SK-N-SH (cell line): ENCODE measurements around the gene LMF1. TPM values are rescaled to one million over a fixed set of nuclear protein-coding genes. Genes with fewer than 3 reads are reported as not detected.

Source experiments
- CTCF ChIA-PET: fragments of 300-600, 350-600 bp; formaldehyde crosslinking; extraction: SDS; loops from one replicate; lab custom pipeline; 2021; lab: Yijun Ruan, JAX
- POLR2A ChIA-PET: fragments of 350-600 bp; sonication (Branson Sonifier 250); formaldehyde crosslinking; extraction: SDS; loops from one replicate; lab custom pipeline; 2020; ENCODE audit warnings: antibody characterized with exemption, inconsistent platforms; lab: Yijun Ruan, JAX
- DNase-seq: peaks from one replicate; pipeline ENCODE4 v3.0.0; 2012
- H2AFZ ChIP-seq: fragments of 200-600 bp; sonication (generic); 2 replicates; pipeline ENCODE4 v1.8.1; 2016; ENCODE audit warnings: antibody characterized with exemption, mild to moderate bottlenecking, low read depth
- H3F3A ChIP-seq: fragments of 200-600 bp; sonication (generic); replicated peaks from 2 replicates; pipeline ENCODE3; 2016; ENCODE audit warnings: antibody characterized with exemption, mild to moderate bottlenecking; ENCODE audit not compliant: insufficient read depth
- H3K27ac ChIP-seq, 2 experiments: fragments of 200-500 bp in 1 of 2; fragments of 200-600 bp in 1 of 2; sonication (Bioruptor generic) in 1 of 2; sonication (generic), shearing (Covaris generic) in 1 of 2; 2 replicates each; pipeline versions ENCODE4 v1.5.1 to v1.6.1; 2014 to 2016; ENCODE audit warnings: low read depth in 2 of 2, inconsistent platforms in 1 of 2, low read length in 1 of 2, mild to moderate bottlenecking in 1 of 2, mixed read lengths in 1 of 2
- H3K27me3 ChIP-seq: fragments of 200-600 bp; sonication (generic), shearing (Covaris generic); 2 replicates; pipeline ENCODE4 v1.6.1; 2016; ENCODE audit warnings: mixed run types; ENCODE audit not compliant: insufficient read depth
- H3K36me3 ChIP-seq, 2 experiments: fragments of 200-500 bp in 1 of 2; fragments of 200-600 bp in 1 of 2; sonication (Bioruptor generic) in 1 of 2; sonication (generic) in 1 of 2; replicated peaks in 1 of 2; 2 replicates each; pipeline versions ENCODE3 to v1.5.1; 2014 to 2016; ENCODE audit warnings: low read length in 1 of 2, mild to moderate bottlenecking in 1 of 2; ENCODE audit not compliant: insufficient read depth in 2 of 2, control insufficient read depth in 1 of 2
- H3K4me1 ChIP-seq, 2 experiments: fragments of 200-500 bp in 1 of 2; fragments of 200-600 bp in 1 of 2; sonication (Bioruptor generic) in 1 of 2; sonication (generic), shearing (Covaris generic) in 1 of 2; 2 replicates each; pipeline versions ENCODE4 v1.5.1 to v1.6.1; 2014 to 2016; ENCODE audit warnings: low read depth in 1 of 2, low read length in 1 of 2, mixed run types in 1 of 2; ENCODE audit not compliant: insufficient read depth in 2 of 2, control insufficient read depth in 1 of 2
- H3K4me2 ChIP-seq: fragments of 200-600 bp; sonication (generic), shearing (Covaris generic); 2 replicates; pipeline ENCODE4 v1.6.1; 2017; ENCODE audit warnings: mixed run types
- H3K4me3 ChIP-seq, 2 experiments: fragments of 200-500 bp in 1 of 2; fragments of 200-600 bp in 1 of 2; sonication (Bioruptor generic) in 1 of 2; sonication (generic), shearing (Covaris generic) in 1 of 2; 2 replicates each; pipeline versions ENCODE4 v1.5.1 to v1.8.1; 2014 to 2016; ENCODE audit warnings: low read depth in 2 of 2, inconsistent platforms in 1 of 2, low read length in 1 of 2, mild to moderate bottlenecking in 1 of 2, mixed read lengths in 1 of 2, moderate library complexity in 1 of 2
- H3K79me2 ChIP-seq: fragments of 200-600 bp; sonication (generic); 2 replicates; pipeline ENCODE4 v1.8.1; 2017; ENCODE audit warnings: mild to moderate bottlenecking; ENCODE audit not compliant: insufficient read depth
- H3K9ac ChIP-seq: fragments of 200-600 bp; sonication (generic); 2 replicates; pipeline ENCODE4 v1.6.1; 2017; ENCODE audit warnings: mixed run types
- H3K9me2 ChIP-seq: fragments of 200-600 bp; sonication (generic); 2 replicates; pipeline ENCODE4 v1.6.1; 2017; ENCODE audit warnings: mixed run types
- H3K9me3 ChIP-seq: fragments of 200-600 bp; sonication (generic); 2 replicates; pipeline ENCODE4 v1.6.1; 2017; ENCODE audit warnings: mixed run types, mild to moderate bottlenecking, moderate library complexity
- H4K20me1 ChIP-seq: fragments of 200-600 bp; sonication (generic); 2 replicates; pipeline ENCODE4 v1.6.1; 2017; ENCODE audit warnings: mild to moderate bottlenecking, mixed run types; ENCODE audit not compliant: insufficient read depth
- EP300 ChIP-seq, 2 experiments: IDR thresholded peaks; 2 replicates each; pipeline versions ENCODE4 v1.4.0 to v1.6.1; 2012; ENCODE audit warnings: borderline replicate concordance in 1 of 2, low read depth in 1 of 2, low read length in 1 of 2
- EZH2phosphoT487 ChIP-seq: fragments of 200-600 bp; sonication (generic); IDR thresholded peaks from 2 replicates; pipeline ENCODE4 v1.6.1; 2017; ENCODE audit warnings: low read depth, mixed run types, mild to moderate bottlenecking, antibody characterized with exemption, moderate library complexity, borderline replicate concordance
- FOXJ3 ChIP-seq: sonication (generic); formaldehyde crosslinking; IDR thresholded peaks from 2 replicates; pipeline ENCODE4 v1.5.1; 2020; ENCODE audit warnings: mild to moderate bottlenecking, missing genetic modification reagents
- GABPA ChIP-seq: IDR thresholded peaks from 2 replicates; pipeline ENCODE4 v1.4.0; 2012; ENCODE audit warnings: low read depth, mild to moderate bottlenecking
- GATA2 ChIP-seq: sonication (generic); formaldehyde crosslinking; IDR thresholded peaks from 2 replicates; pipeline ENCODE4 v1.5.0; 2020; ENCODE audit warnings: mild to moderate bottlenecking, missing genetic modification reagents
- JUND ChIP-seq: IDR thresholded peaks from 2 replicates; pipeline ENCODE4 v1.4.0; 2012
- MEF2A ChIP-seq: IDR thresholded peaks from 2 replicates; pipeline ENCODE4 v1.4.0; 2012; ENCODE audit warnings: low read depth, borderline replicate concordance
- NFIC ChIP-seq: IDR thresholded peaks from 2 replicates; pipeline ENCODE4 v1.4.0; 2012; ENCODE audit warnings: borderline replicate concordance
- NRF1 ChIP-seq: IDR thresholded peaks from 2 replicates; pipeline ENCODE4 v1.6.1; 2012; ENCODE audit warnings: low read depth, mild to moderate bottlenecking, low read length
- RCOR1 ChIP-seq: fragments of 150-350 bp; IDR thresholded peaks from 2 replicates; pipeline ENCODE4 v1.6.1; 2017; ENCODE audit warnings: antibody characterized with exemption, low read length
- SIN3A ChIP-seq: IDR thresholded peaks from 2 replicates; pipeline ENCODE4 v1.6.1; 2012; ENCODE audit warnings: low read depth, mild to moderate bottlenecking, low read length, moderate library complexity, borderline replicate concordance
- TAF1 ChIP-seq: IDR thresholded peaks from 2 replicates; pipeline ENCODE4 v1.6.1; 2012; ENCODE audit warnings: low read depth, mild to moderate bottlenecking, low read length, moderate library complexity, borderline replicate concordance
- YY1 ChIP-seq: IDR thresholded peaks from 2 replicates; pipeline ENCODE4 v1.4.0; 2012; ENCODE audit warnings: low read depth, mild to moderate bottlenecking
- WGBS: methylation state at CpG from one replicate; pipeline ENCODE4 v1.1.6; 2017; ENCODE audit warnings: low lambda C conversion rate; 5-methylcytosine and 5-hydroxymethylcytosine counted together
- polyA plus RNA-seq, 3 experiments: library from polyadenylated mRNA; depleted of rRNA; stranded (reverse); fragments of >200 nt; gene quantifications; 2 replicates each; pipeline ENCODE4 v1.2.3, GENCODE V29; 2012
- TF ChIP-seq, protein P1 (sequence below): IDR thresholded peaks from 2 replicates; pipeline ENCODE4; 2012

LMF1 gene
- polyA plus RNA-seq, 1 of the 3 experiments (the other 2 are of a cell fraction): 5.7 TPM

DNA sequence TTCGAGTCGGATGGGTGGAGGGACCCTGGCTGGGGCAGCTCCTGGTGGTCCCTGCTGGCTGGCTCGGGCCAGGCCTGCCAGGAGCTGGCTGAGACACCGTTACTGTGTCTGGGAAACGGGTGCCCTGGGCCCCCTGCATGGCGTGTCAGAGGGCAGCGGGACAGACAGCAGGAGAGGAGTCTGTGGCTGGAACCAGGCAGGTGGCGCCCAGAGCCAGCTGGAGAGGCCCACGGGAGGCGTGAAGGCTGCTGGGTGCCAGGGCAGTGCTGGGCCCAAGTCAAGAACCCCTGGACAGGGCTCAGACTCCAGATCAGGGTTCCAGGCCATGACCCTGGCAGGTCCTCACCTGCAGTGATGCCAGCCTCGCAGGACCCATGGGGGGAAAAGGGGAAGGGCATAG is 27.4 kb upstream of the LMF1 start:
- Histone ChIP-seq H2AFZ (no peak overlapping the region), H3K9me2 (no peaks in the 10 kb centered on the region), H3K9ac (no peak overlapping the region), H3K27ac (no peak overlapping the region), H3K9me3 (no peaks in the 10 kb centered on the region), H3K4me3 (no peak overlapping the region), H3K27me3 (peaks cover 64% of the 10 kb centered on the region), H3K4me2 (no peak overlapping the region), H3K79me2 (no peaks in the 10 kb centered on the region), H3F3A (no peaks in the 10 kb centered on the region), H3K4me1 (0 out of 4 replicates have a peak, but pooled peaks cover 0 to 3% of the 10 kb centered on the region in 2 experiments), H3K36me3 (no peaks in the 10 kb centered on the region), H4K20me1 (peaks cover 17% of the 10 kb centered on the region)
- DNase-seq: no peak
- 15% methylated on average over 7 of the region's 11 CpGs for WGBS
- ChIA-PET POLR2A (no interaction called here), CTCF (no interaction called here)
- TF ChIP-seq, protein P1, sequence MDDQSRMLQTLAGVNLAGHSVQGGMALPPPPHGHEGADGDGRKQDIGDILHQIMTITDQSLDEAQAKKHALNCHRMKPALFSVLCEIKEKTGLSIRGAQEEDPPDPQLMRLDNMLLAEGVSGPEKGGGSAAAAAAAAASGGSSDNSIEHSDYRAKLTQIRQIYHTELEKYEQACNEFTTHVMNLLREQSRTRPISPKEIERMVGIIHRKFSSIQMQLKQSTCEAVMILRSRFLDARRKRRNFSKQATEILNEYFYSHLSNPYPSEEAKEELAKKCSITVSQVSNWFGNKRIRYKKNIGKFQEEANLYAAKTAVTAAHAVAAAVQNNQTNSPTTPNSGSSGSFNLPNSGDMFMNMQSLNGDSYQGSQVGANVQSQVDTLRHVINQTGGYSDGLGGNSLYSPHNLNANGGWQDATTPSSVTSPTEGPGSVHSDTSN: no peak
- TF ChIP-seq SIN3A (no peak), YY1 (no peak), EP300 (IDR thresholded peaks at IDR 0.05; ENCODE audit: borderline replicate concordance in 1 of 2, low read depth in 1 of 2, low read length in 1 of 2) (no peak), EZH2phosphoT487 (no peak), GATA2 (CRISPR knock-in tag) (no peak), GABPA (no peak), RCOR1 (no peak)

DNA sequence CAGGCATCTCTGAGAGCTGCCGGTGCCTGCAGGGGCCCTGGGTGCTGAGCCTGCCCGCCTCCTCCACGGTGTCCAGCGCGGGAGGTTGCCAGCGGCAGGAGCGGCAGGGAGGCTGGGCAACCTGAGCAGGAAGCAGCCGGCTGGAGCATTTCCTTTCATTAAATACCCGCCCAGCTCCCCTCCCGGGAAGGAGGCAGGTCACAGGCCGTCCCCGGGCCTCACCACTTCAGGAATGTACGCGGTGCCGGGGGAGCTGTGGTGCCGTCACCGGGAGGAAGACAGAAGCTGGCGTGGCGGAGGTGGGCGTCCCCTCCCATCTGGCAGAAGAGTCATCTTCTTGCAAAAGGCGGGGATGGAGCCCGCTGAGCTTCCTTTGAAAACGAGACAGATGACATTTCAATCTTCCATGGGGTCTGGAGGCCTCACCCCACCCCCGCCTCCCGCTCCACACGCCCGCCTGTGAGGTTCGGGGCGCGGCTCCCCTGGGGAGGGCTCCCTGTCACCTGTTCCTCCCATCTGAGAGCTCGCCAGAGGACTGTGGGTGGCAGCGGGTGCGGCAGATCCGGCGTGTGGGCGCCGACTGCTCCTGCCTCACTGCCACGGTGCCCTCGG is 26.8 kb upstream of the LMF1 start:
- Histone ChIP-seq H3K9me2 (no peaks in the 10 kb centered on the region), H3K27me3 (peaks cover 71% of the 10 kb centered on the region), H3K79me2 (no peaks in the 10 kb centered on the region), H3K9me3 (no peaks in the 10 kb centered on the region), H3K4me1 (0 out of 4 replicates have a peak, but pooled peaks cover 0 to 3% of the 10 kb centered on the region in 2 experiments), H3F3A (no peaks in the 10 kb centered on the region), H3K4me3 (no peak overlapping the region; a peak in 1 of 4 replicates), H3K27ac (no peak overlapping the region), H3K9ac (no peak overlapping the region), H4K20me1 (peaks cover 13% of the 10 kb centered on the region), H2AFZ (no peak overlapping the region), H3K36me3 (no peaks in the 10 kb centered on the region), H3K4me2 (peak overlapping the region; percentile 55; the same call in 1 of the 2 replicates)
- WGBS: 5% methylated on average over 15 of the region's 39 CpGs
- POLR2A ChIA-PET: no interaction called here
- TF ChIP-seq FOXJ3 (CRISPR knock-in tag) (no peak), NFIC (no peak), JUND (no peak), MEF2A (no peak), TAF1 (no peak), NRF1 (no peak)
- no peak for DNase-seq
- CTCF ChIA-PET: no interaction called here
